COLO668 (cell line): ENCODE measurements around the gene MTMR3.
A peak's percentile ranks its signal among the peaks of the same experiment; 100 is the strongest.

Experiments
- DNase-seq: peaks from one replicate; lab custom pipeline; 2025; ENCODE audit not compliant: unreplicated experiment; lab: John Stamatoyannopoulos, UW

The MTMR3 gene

GRCh38 chr22:29998627-29999384, 115.8 kb downstream of the MTMR3 start:
- no peak for DNase-seq

GRCh38 chr22:30000566-30000965, 117.6 kb downstream of the MTMR3 start:
- no peak for DNase-seq

- DNase-seq: no peak
These were observed 118.5 kb downstream of the MTMR3 start for GRCh38 chr22:30001459-30001858.

GRCh38 chr22:30002861-30003486, 120.0 kb downstream of the MTMR3 start:
- DNase-seq: no peak

- DNase-seq: no peak
These were observed 121.1 kb downstream of the MTMR3 start for GRCh38 chr22:30004101-30004500.

- no peak for DNase-seq
These were observed 121.7 kb downstream of the MTMR3 start for GRCh38 chr22:30004694-30005093.

- DNase-seq: peak; percentile 74
These were observed 122.4 kb downstream of the MTMR3 start for GRCh38 chr22:30005213-30005857.

GRCh38 chr22:30007361-30007760, 124.4 kb downstream of the MTMR3 start:
- DNase-seq: no peak

GRCh38 chr22:30008401-30008800, 125.4 kb downstream of the MTMR3 start:
- DNase-seq: no peak

GRCh38 chr22:30009478-30009877, 126.5 kb downstream of the MTMR3 start:
- no peak for DNase-seq

GRCh38 chr22:30010789-30011405, 127.9 kb downstream of the MTMR3 start:
- no peak for DNase-seq

GRCh38 chr22:30013201-30013600, 130.2 kb downstream of the MTMR3 start:
- no peak for DNase-seq

- no peak for DNase-seq
These were observed 131.3 kb downstream of the MTMR3 start for GRCh38 chr22:30014244-30014643.

- no peak for DNase-seq
These were observed 132.3 kb downstream of the MTMR3 start for GRCh38 chr22:30015229-30015797.

GRCh38 chr22:30015846-30016245, 132.9 kb downstream of the MTMR3 start:
- no peak for DNase-seq

- DNase-seq: no peak
These were observed 133.6 kb downstream of the MTMR3 start for GRCh38 chr22:30016596-30016995.

- DNase-seq: no peak
These were observed 134.6 kb downstream of the MTMR3 start for GRCh38 chr22:30017375-30018223.

- no peak for DNase-seq
These were observed 137.5 kb downstream of the MTMR3 start for GRCh38 chr22:30020511-30020910.

- DNase-seq: no peak
These were observed 138.4 kb downstream of the MTMR3 start for GRCh38 chr22:30021338-30021737.

GRCh38 chr22:30021881-30022619, 139.1 kb downstream of the MTMR3 start:
- DNase-seq: no peak
